Central memory CD4-positive, alpha-beta T cell (primary cell): ENCODE measurements around the gene TMTC2.

Source experiments
- DNase-seq: peaks from one replicate; pipeline ENCODE4 v3.0.0; 2022

TMTC2 gene

GRCh38 chr12:82682851-82683261, 3.9 kb upstream of the TMTC2 start:
- DNase-seq = no peak

GRCh38 chr12:82685790-82686167, 927 bp upstream of the TMTC2 start:
- DNase-seq = peak; percentile 83

GRCh38 chr12:82687021-82688011, 610 bp downstream of the TMTC2 start:
- DNase-seq = peak; percentile 68

GRCh38 chr12:82688035-82688501, 1.4 kb downstream of the TMTC2 start:
- DNase-seq = no peak

- DNase-seq = no peak
These were observed 1.9 kb downstream of the TMTC2 start for GRCh38 chr12:82688596-82688995.

GRCh38 chr12:82690006-82690405, 3.3 kb downstream of the TMTC2 start:
- no peak for DNase-seq

GRCh38 chr12:82691513-82691912, 4.8 kb downstream of the TMTC2 start:
- DNase-seq = no peak

GRCh38 chr12:82694276-82694675, 7.6 kb downstream of the TMTC2 start:
- DNase-seq = no peak

- no peak for DNase-seq
These were observed 8.3 kb downstream of the TMTC2 start for GRCh38 chr12:82694970-82695369.

GRCh38 chr12:82695531-82695930, 8.8 kb downstream of the TMTC2 start:
- DNase-seq = no peak

GRCh38 chr12:82696543-82696942, 9.8 kb downstream of the TMTC2 start:
- no peak for DNase-seq

GRCh38 chr12:82698708-82699564, 12.2 kb downstream of the TMTC2 start:
- no peak for DNase-seq

GRCh38 chr12:82705774-82706173, 19.1 kb downstream of the TMTC2 start:
- DNase-seq = no peak

GRCh38 chr12:82708061-82708879, 21.6 kb downstream of the TMTC2 start:
- no peak for DNase-seq

GRCh38 chr12:82709794-82710355, 23.2 kb downstream of the TMTC2 start:
- no peak for DNase-seq

- no peak for DNase-seq
These were observed 24.0 kb downstream of the TMTC2 start for GRCh38 chr12:82710741-82711140.

GRCh38 chr12:82714427-82714826, 27.7 kb downstream of the TMTC2 start:
- no peak for DNase-seq

- no peak for DNase-seq
These were observed 35.0 kb downstream of the TMTC2 start for GRCh38 chr12:82721726-82722125.

GRCh38 chr12:82723093-82723492, 36.4 kb downstream of the TMTC2 start:
- no peak for DNase-seq

GRCh38 chr12:82723891-82724290, 37.2 kb downstream of the TMTC2 start:
- DNase-seq = no peak

GRCh38 chr12:82725741-82726140, 39.0 kb downstream of the TMTC2 start:
- DNase-seq = no peak

- DNase-seq = no peak
These were observed 41.2 kb downstream of the TMTC2 start for GRCh38 chr12:82727886-82728285.
